ENCODE data around the gene ITPR2.

- TF ChIP-seq EZH2 (optimal IDR thresholded peaks at IDR 0.05; ENCODE audit: low read depth, low read length): no peak
- no peak for TF ChIP-seq EZH2phosphoT487 (IDR thresholded peaks at IDR 0.05; ENCODE audit: low read length)
- no peak for TF ChIP-seq CTCF (IDR thresholded peaks at IDR 0.05; ENCODE audit: low read length)
These were observed 6.6 kb downstream of the ITPR2 start for GRCh38 chr12:26826437-26826836.

Data from MM.1S (cell line).